ENCODE measurements around the gene LATS2.

- TF ChIP-seq TAF1 (IDR thresholded peaks at IDR 0.05; ENCODE audit: borderline replicate concordance, insufficient read depth, low read length) (no peak), POLR2AphosphoS5 (IDR thresholded peaks at IDR 0.05; ENCODE audit: low read depth, low read length) (no peak), REST (IDR thresholded peaks at IDR 0.05; ENCODE audit: insufficient read depth in 1 of 2, low read depth in 2 of 2, low read length in 2 of 2) (no peak), SIN3A (IDR thresholded peaks at IDR 0.05; ENCODE audit: borderline replicate concordance, insufficient read depth, low read length) (no peak)
These were observed 38.8 kb upstream of the LATS2 start for GRCh38 chr13:21100211-21100610.
